ENCODE measurements around the gene COL17A1. TPM values are rescaled to one million over a fixed set of nuclear protein-coding genes. Genes with fewer than 3 reads are reported as not detected.

The COL17A1 gene
- total RNA-seq (2022) (514 and 563 TPM in 2 replicates), Bru-seq, nascent RNA (percentile 93 among the genes with signal in this experiment), BruChase-seq, experiment 1, labeled RNA remaining after a 6-hour chase (percentile 93 among the genes with signal in this experiment), BruChase-seq, experiment 2, labeled RNA remaining after a 2-hour chase (percentile 90 among the genes with signal in this experiment)
- long read RNA-seq, full-length matches to known transcripts = 208 of 1,008 reads
- long read RNA-seq, partial matches to known transcripts = 446 of 1,008 reads
- long read RNA-seq, other reads (novel, unspliced or antisense) = 354 of 1,008 reads

DNA sequence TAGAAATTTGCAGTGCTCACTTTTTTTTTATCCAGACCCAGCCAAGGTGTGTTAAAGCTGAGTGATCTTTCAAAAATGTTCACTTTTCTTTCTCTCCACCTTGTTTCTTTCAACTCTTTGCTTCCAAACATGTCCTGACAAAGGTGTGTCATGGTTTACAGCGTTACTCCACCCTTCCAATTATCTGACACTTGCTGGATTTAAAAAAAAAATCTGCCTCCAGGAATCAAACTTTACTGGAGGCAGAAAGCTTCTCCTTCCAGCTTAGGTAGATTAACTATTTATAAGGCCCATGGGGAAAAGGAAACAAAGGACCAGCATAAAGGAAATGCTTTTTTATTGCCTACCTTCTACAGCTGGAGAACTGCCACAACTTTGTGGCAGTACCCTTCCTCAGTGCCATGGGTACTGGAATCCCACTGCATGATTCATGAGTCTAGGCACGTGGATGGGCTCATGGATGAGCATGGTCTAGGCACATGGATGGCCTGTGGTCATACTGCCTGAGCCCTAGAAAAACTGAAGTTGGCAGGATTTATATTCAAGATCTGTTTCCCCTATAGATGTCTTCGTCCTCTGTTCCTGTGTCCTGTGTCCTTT lies at the start of gene COL17A1:
TSS of gene COL17A1 (minus strand) at position 80 of the 600 bp plus-strand sequence. CDS start 5,207 bp downstream, outside the sequence.
- H3K36me3 Mint-ChIP-seq (ENCODE audit: insufficient read depth, unreplicated experiment) = no peaks in the 10 kb centered on the region
- H3K4me3 Mint-ChIP-seq (ENCODE audit: unreplicated experiment) = peak within 1 kb of the TSS; percentile 83
- H3K27ac Mint-ChIP-seq (ENCODE audit: low read depth, unreplicated experiment) = peak within 1 kb of the TSS; percentile 97
- intact Hi-C loops (cut with micrococcal nuclease) = loop anchor here (1.0 kb wide), 1 partner anchor 35 kb away; no protein-coding TSS in a partner anchor
- TF ChIP-seq, protein P1, sequence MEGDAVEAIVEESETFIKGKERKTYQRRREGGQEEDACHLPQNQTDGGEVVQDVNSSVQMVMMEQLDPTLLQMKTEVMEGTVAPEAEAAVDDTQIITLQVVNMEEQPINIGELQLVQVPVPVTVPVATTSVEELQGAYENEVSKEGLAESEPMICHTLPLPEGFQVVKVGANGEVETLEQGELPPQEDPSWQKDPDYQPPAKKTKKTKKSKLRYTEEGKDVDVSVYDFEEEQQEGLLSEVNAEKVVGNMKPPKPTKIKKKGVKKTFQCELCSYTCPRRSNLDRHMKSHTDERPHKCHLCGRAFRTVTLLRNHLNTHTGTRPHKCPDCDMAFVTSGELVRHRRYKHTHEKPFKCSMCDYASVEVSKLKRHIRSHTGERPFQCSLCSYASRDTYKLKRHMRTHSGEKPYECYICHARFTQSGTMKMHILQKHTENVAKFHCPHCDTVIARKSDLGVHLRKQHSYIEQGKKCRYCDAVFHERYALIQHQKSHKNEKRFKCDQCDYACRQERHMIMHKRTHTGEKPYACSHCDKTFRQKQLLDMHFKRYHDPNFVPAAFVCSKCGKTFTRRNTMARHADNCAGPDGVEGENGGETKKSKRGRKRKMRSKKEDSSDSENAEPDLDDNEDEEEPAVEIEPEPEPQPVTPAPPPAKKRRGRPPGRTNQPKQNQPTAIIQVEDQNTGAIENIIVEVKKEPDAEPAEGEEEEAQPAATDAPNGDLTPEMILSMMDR (IDR thresholded peaks at IDR 0.05; ENCODE audit: unreplicated experiment) = no peak
- H3K9me3 Mint-ChIP-seq (ENCODE audit: unreplicated experiment) = peaks cover 6% of the 10 kb centered on the region
- ChIA-PET CTCF (interaction anchor here (0.6 to 0.7 kb wide), 2 partner anchors 143 to 1557 kb away, joined by 3 to 9 read pairs; no protein-coding TSS in a partner anchor), POLR2A (interaction anchor here (0.7 to 31.8 kb wide), 23 partner anchors 8 to 361 kb away, joined by 3 to 1749 read pairs (median 4); partner anchors contain the start of genes GSTO1 and SFR1)
- H3K27me3 Mint-ChIP-seq (ENCODE audit: insufficient read depth, unreplicated experiment) = no peaks in the 10 kb centered on the region
- peak; percentile 50 for DNase-seq (ENCODE audit: unreplicated experiment)
- no TSS peak for BruUV-seq (replicated peaks)
- H3K4me1 Mint-ChIP-seq (ENCODE audit: insufficient read depth, unreplicated experiment) = peaks cover 42% of the 10 kb centered on the region

DNA sequence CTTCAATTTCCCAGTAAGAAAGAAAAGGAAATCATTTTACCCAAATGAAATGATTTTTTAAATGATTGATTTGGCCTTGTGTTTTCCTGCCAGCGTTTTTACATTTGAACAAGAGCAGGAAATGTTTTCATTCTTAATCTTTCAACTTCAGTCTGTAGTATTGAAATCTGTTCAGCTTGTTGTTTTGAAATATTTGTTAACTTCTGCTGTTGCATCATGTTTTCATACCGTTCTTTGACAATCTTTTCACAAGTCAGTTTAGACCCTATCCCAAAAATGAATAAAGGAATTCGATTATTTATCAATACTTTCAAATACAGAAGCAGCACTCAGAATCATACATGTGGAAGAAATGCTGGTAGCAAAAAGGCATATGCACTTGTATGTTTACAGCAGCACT lies 44.4 kb upstream of the COL17A1 start:
- no peak for DNase-seq (ENCODE audit: unreplicated experiment)
- intact Hi-C loops (cut with micrococcal nuclease) = no loop called here
- Mint-ChIP-seq H3K27me3 (ENCODE audit: insufficient read depth, unreplicated experiment) (no peaks in the 10 kb centered on the region), H3K4me3 (ENCODE audit: unreplicated experiment) (no peak overlapping the region), H3K27ac (ENCODE audit: low read depth, unreplicated experiment) (no peak overlapping the region), H3K36me3 (ENCODE audit: insufficient read depth, unreplicated experiment) (peaks cover 12% of the 10 kb centered on the region), H3K9me3 (ENCODE audit: unreplicated experiment) (no peaks in the 10 kb centered on the region), H3K4me1 (ENCODE audit: insufficient read depth, unreplicated experiment) (no peaks in the 10 kb centered on the region)
- BruUV-seq (replicated peaks) = no TSS peak
- POLR2A ChIA-PET = interaction anchor here (1.8 kb wide), 1 partner anchor 8 kb away, joined by 6 read pairs; the partner anchor contains the start of gene SFR1
- CTCF ChIA-PET = interaction anchor here (0.7 to 1.2 kb wide), 3 partner anchors 272 to 577 kb away, joined by 3 to 5 read pairs (median 4); no protein-coding TSS in a partner anchor
- TF ChIP-seq, protein P1 (IDR thresholded peaks at IDR 0.05; ENCODE audit: unreplicated experiment) = no peak

DNA sequence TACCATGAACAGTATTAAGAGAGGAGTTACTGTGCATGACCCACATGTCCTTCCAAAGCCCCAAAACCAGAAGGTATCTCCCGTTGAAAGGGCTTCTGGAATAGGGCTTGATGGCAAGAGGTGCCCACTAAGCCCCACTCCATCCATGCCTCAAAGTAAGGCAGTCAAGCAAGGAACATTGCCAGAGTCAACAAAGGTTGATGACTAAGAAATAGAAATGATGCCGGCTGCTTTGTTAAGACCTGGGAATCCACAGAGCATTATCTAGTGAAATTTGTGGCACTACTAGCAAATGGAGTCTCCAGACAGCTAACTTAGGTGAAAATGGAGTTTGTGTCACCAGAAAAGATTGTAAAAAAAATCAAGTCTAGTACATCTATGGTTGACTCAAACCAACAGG lies 42.5 kb upstream of the COL17A1 start:
- Mint-ChIP-seq H3K4me3 (ENCODE audit: unreplicated experiment) (no peak overlapping the region), H3K4me1 (ENCODE audit: insufficient read depth, unreplicated experiment) (peaks cover 5% of the 10 kb centered on the region), H3K9me3 (ENCODE audit: unreplicated experiment) (no peaks in the 10 kb centered on the region), H3K27me3 (ENCODE audit: insufficient read depth, unreplicated experiment) (no peaks in the 10 kb centered on the region), H3K36me3 (ENCODE audit: insufficient read depth, unreplicated experiment) (peaks cover 18% of the 10 kb centered on the region), H3K27ac (ENCODE audit: low read depth, unreplicated experiment) (no peak overlapping the region)
- BruUV-seq (replicated peaks) = no TSS peak
- TF ChIP-seq, protein P1 (IDR thresholded peaks at IDR 0.05; ENCODE audit: unreplicated experiment) = no peak
- intact Hi-C loops (cut with micrococcal nuclease) = no loop called here
- DNase-seq (ENCODE audit: unreplicated experiment) = peak; percentile 58
- CTCF ChIA-PET = no interaction called here
- POLR2A ChIA-PET = interaction anchor here (0.6 to 1.3 kb wide), 4 partner anchors 9 to 67 kb away, joined by 3 to 7 read pairs (median 4); no protein-coding TSS in a partner anchor

DNA sequence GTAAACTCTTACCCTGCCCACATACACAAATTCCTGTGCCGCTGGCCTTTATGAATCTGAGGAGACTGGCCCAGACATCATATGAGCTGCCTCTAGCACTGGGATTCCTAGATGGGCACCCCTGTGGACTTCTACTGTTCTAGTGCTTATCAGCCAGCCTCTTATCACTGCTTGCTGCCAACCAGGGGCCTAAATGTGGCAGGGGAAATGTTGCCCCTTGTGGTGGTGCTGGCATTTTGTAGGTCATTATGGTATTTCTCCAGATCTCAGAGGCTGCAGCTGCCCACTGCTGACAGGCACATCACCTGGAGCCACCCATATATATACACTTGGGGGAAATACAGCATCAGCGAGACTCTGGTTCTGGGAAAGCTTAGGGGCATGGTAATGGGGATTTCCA lies 41.7 kb upstream of the COL17A1 start:
- ChIA-PET CTCF (interaction anchor here (0.5 to 1.4 kb wide), 4 partner anchors 45 to 91 kb away, joined by 4 to 5 read pairs (median 4); no protein-coding TSS in a partner anchor), POLR2A (interaction anchor here (0.6 to 1.3 kb wide), 9 partner anchors 13 to 83 kb away, joined by 3 to 7 read pairs (median 3); no protein-coding TSS in a partner anchor)
- H3K9me3 Mint-ChIP-seq (ENCODE audit: unreplicated experiment) = no peaks in the 10 kb centered on the region
- intact Hi-C loops (cut with micrococcal nuclease) = no loop called here
- H3K4me3 Mint-ChIP-seq (ENCODE audit: unreplicated experiment) = no peak overlapping the region
- TF ChIP-seq, protein P1 (IDR thresholded peaks at IDR 0.05; ENCODE audit: unreplicated experiment) = no peak
- no peak overlapping the region for H3K27ac Mint-ChIP-seq (ENCODE audit: low read depth, unreplicated experiment)
- H3K4me1 Mint-ChIP-seq (ENCODE audit: insufficient read depth, unreplicated experiment) = peaks cover 13% of the 10 kb centered on the region
- no TSS peak for BruUV-seq (replicated peaks)
- H3K27me3 Mint-ChIP-seq (ENCODE audit: insufficient read depth, unreplicated experiment) = no peaks in the 10 kb centered on the region
- peaks cover 18% of the 10 kb centered on the region for H3K36me3 Mint-ChIP-seq (ENCODE audit: insufficient read depth, unreplicated experiment)
- peak; percentile 16 for DNase-seq (ENCODE audit: unreplicated experiment)
